ENCODE measurements around the gene PCDHGC4.

DNA sequence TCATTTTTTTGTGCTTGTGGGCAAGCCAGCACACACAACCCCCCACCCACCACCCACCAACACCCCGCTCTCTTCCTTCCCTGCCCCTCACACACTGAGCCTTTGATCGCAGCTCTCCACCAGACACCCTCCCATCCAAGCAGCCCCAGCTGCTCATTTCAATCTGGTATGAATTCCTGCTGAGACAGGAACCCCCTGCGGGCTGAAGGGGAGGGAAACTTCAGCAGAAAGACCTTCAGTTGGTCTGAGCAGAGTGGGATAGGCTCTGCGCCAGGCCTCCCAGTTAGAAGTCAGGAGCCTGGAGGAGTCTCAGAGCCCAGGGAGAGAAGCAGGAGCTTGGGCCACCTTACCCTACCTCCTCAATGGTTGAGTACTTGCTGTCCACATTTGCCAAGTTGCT is 11.2 kb downstream of the PCDHGC4 start:
- no peak for TF ChIP-seq CTCF (IDR thresholded peaks at IDR 0.05)
- TF ChIP-seq POLR2A (IDR thresholded peaks at IDR 0.05): no peak
- no peak for TF ChIP-seq EP300 (IDR thresholded peaks at IDR 0.05)

All from upper lobe of left lung (tissue), 4 donors.